HL-60/S4 treated with retinoic acid at 250 ng/mL for 4 days and 3 days (cell line): ENCODE results near the gene AHNAK2.
"Not testable (repeated sequence)": the region's sequence is repeated elsewhere in the genome, so short reads cannot be mapped to it uniquely, and the experiment has no call there.

ENCODE experiments used
- in situ Hi-C: fragments of 300-500 bp; cut with MboI; formaldehyde crosslinking; loops from 2 replicates; pipeline ENCODE4 v1.7.0; 2022; ENCODE audit warnings: low sequenced_read_pairs

The AHNAK2 gene

GRCh38 chr14:104900639-104901512 is 77.3 kb downstream of the AHNAK2 start:
- in situ Hi-C loops = no loop called here

GRCh38 chr14:104899781-104900180 is 78.4 kb downstream of the AHNAK2 start:
- in situ Hi-C loops = no loop called here

GRCh38 chr14:104898870-104899510 is 79.2 kb downstream of the AHNAK2 start:
- in situ Hi-C loops = no loop called here

- in situ Hi-C loops = no loop called here
Measured at GRCh38 chr14:104898195-104898558, 80.0 kb downstream of the AHNAK2 start.

GRCh38 chr14:104897330-104898194 is 80.6 kb downstream of the AHNAK2 start:
- in situ Hi-C loops = no loop called here

- in situ Hi-C loops = no loop called here
Measured at GRCh38 chr14:104895786-104896661, 82.2 kb downstream of the AHNAK2 start.

- in situ Hi-C loops = no loop called here
Measured at GRCh38 chr14:104895207-104895785, 82.9 kb downstream of the AHNAK2 start.

GRCh38 chr14:104894331-104895206 is 83.6 kb downstream of the AHNAK2 start:
- in situ Hi-C loops = no loop called here

- in situ Hi-C loops = no loop called here
Measured at GRCh38 chr14:104893435-104894207, 84.6 kb downstream of the AHNAK2 start.

- in situ Hi-C loops = no loop called here
Measured at GRCh38 chr14:104892531-104893434, 85.4 kb downstream of the AHNAK2 start.

- in situ Hi-C loops = no loop called here
Measured at GRCh38 chr14:104891664-104892530, 86.3 kb downstream of the AHNAK2 start.

GRCh38 chr14:104891121-104891551 is 87.0 kb downstream of the AHNAK2 start:
- in situ Hi-C loops = no loop called here

GRCh38 chr14:104890292-104890691 is 87.9 kb downstream of the AHNAK2 start:
- in situ Hi-C loops = not testable (repeated sequence)

GRCh38 chr14:104889375-104889757 is 88.8 kb downstream of the AHNAK2 start:
- in situ Hi-C loops = no loop called here

GRCh38 chr14:104888489-104889374 is 89.4 kb downstream of the AHNAK2 start:
- in situ Hi-C loops = no loop called here
